ENCODE measurements around the gene COX6A1. TPM values are rescaled to one million over a fixed set of nuclear protein-coding genes. Genes with fewer than 3 reads are reported as not detected.

COX6A1 gene
- total and polyA plus RNA-seq, 2 experiments from 2014 or later: 422 to 1,484 TPM

DNA sequence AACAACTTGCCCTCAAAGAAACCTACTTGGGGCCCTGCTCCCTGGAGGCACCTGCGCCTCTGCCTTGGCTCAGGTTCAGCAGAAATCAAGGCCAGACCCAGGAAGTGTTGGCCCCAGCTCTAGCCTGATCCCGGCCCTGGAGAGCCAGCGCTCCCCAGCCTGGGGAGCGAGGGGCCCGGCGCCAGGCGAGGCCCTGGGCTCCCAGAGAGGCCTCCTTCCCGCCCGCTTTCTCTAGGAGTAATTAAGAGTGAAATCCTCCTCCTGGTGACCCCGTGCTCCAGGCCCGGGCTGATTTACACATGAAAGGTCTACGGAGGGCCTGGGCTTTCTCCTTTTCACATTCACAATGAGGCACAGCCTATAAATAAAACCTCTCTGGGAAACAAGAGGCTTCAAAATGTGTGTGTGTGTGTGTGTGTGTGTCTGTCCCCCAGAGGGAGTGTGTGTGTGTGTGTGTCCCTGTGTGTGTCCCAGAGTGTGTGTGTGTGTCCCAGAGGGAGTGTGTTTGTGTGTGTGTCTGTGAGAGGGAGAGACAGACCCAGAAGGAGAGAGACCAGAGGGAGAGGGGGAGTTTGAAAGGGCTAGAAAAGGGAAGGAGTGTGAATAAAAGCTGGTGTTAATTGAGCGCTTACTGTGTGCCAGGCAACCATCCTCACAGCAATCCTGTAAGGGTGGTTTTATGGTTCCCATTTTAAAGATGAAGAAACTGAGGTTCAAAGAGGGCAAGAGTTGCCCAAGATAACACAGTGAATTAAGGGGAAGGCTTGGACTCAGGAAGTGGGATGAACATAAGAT lies 23.8 kb upstream of the COX6A1 start:
- peak overlapping the region; percentile 70 for H3K4me2 ChIP-seq
- peak overlapping the region; percentile 21 for H3K4me3 ChIP-seq
- H3F3A ChIP-seq (replicated peaks; ENCODE audit: low read depth): no peaks in the 10 kb centered on the region; the same call in 1 of the 2 replicates
- Mint-ChIP-seq H3K4me3 (peak overlapping the region; percentile 24; the same call in 2 of the 3 replicates), H3K36me3 (ENCODE audit: low read depth) (no peaks in the 10 kb centered on the region), H3K4me1 (peaks cover 18% of the 10 kb centered on the region), H3K27ac (peak overlapping the region; percentile 63), H3K27me3 (ENCODE audit: insufficient read depth, low read depth, poor library complexity) (peaks cover 9% of the 10 kb centered on the region), H3K9me3 (no peaks in the 10 kb centered on the region; the same call in 2 of the 3 replicates)
- no peaks in the 10 kb centered on the region for H3K36me3 ChIP-seq (ENCODE audit: insufficient read depth)
- H3K79me2 ChIP-seq (replicated peaks; ENCODE audit: insufficient read depth): no peaks in the 10 kb centered on the region
- H3K9me2 ChIP-seq (ENCODE audit: insufficient read depth): no peaks in the 10 kb centered on the region
- DNase-seq (ENCODE audit: low spot score): peak; percentile 98
- H3K27me3 ChIP-seq (ENCODE audit: insufficient read depth): no peaks in the 10 kb centered on the region
- H4K20me1 ChIP-seq (replicated peaks; ENCODE audit: insufficient read depth): no peaks in the 10 kb centered on the region
- H3K4me1 ChIP-seq (ENCODE audit: insufficient read depth): peaks cover 14% of the 10 kb centered on the region
- peak; percentile 99 for ATAC-seq
- H2AFZ ChIP-seq: no peak overlapping the region
- peak overlapping the region; percentile 93 for H3K27ac ChIP-seq (ENCODE audit: low read depth)
- TF ChIP-seq EZH2 (IDR thresholded peaks at IDR 0.05; ENCODE audit: low read depth, unreplicated experiment) (no peak), POLR2AphosphoS5 (IDR thresholded peaks at IDR 0.05; ENCODE audit: low read depth) (peak; percentile 46), NANOG (IDR thresholded peaks at IDR 0.05; ENCODE audit: borderline replicate concordance) (0 out of 2 replicates have a peak, but pooled peaks have one; percentile 52), STAT1 (IDR thresholded peaks at IDR 0.05; ENCODE audit: unreplicated experiment) (no peak), ZNF114 (CRISPR knock-in tag; IDR thresholded peaks at IDR 0.05) (no peak), JUNB (IDR thresholded peaks at IDR 0.05; ENCODE audit: unreplicated experiment) (no peak), ZNF331 (CRISPR knock-in tag; IDR thresholded peaks at IDR 0.05; ENCODE audit: low read depth) (no peak), EZH2phosphoT487 (IDR thresholded peaks at IDR 0.05; ENCODE audit: unreplicated experiment) (no peak), CREB1 (CRISPR knock-in tag; IDR thresholded peaks at IDR 0.05; ENCODE audit: low read depth) (peak; percentile 64)
- TF ChIP-seq, protein P1, sequence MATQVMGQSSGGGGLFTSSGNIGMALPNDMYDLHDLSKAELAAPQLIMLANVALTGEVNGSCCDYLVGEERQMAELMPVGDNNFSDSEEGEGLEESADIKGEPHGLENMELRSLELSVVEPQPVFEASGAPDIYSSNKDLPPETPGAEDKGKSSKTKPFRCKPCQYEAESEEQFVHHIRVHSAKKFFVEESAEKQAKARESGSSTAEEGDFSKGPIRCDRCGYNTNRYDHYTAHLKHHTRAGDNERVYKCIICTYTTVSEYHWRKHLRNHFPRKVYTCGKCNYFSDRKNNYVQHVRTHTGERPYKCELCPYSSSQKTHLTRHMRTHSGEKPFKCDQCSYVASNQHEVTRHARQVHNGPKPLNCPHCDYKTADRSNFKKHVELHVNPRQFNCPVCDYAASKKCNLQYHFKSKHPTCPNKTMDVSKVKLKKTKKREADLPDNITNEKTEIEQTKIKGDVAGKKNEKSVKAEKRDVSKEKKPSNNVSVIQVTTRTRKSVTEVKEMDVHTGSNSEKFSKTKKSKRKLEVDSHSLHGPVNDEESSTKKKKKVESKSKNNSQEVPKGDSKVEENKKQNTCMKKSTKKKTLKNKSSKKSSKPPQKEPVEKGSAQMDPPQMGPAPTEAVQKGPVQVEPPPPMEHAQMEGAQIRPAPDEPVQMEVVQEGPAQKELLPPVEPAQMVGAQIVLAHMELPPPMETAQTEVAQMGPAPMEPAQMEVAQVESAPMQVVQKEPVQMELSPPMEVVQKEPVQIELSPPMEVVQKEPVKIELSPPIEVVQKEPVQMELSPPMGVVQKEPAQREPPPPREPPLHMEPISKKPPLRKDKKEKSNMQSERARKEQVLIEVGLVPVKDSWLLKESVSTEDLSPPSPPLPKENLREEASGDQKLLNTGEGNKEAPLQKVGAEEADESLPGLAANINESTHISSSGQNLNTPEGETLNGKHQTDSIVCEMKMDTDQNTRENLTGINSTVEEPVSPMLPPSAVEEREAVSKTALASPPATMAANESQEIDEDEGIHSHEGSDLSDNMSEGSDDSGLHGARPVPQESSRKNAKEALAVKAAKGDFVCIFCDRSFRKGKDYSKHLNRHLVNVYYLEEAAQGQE (IDR thresholded peaks at IDR 0.05; ENCODE audit: unreplicated experiment): no peak
- TF ChIP-seq, protein P2, sequence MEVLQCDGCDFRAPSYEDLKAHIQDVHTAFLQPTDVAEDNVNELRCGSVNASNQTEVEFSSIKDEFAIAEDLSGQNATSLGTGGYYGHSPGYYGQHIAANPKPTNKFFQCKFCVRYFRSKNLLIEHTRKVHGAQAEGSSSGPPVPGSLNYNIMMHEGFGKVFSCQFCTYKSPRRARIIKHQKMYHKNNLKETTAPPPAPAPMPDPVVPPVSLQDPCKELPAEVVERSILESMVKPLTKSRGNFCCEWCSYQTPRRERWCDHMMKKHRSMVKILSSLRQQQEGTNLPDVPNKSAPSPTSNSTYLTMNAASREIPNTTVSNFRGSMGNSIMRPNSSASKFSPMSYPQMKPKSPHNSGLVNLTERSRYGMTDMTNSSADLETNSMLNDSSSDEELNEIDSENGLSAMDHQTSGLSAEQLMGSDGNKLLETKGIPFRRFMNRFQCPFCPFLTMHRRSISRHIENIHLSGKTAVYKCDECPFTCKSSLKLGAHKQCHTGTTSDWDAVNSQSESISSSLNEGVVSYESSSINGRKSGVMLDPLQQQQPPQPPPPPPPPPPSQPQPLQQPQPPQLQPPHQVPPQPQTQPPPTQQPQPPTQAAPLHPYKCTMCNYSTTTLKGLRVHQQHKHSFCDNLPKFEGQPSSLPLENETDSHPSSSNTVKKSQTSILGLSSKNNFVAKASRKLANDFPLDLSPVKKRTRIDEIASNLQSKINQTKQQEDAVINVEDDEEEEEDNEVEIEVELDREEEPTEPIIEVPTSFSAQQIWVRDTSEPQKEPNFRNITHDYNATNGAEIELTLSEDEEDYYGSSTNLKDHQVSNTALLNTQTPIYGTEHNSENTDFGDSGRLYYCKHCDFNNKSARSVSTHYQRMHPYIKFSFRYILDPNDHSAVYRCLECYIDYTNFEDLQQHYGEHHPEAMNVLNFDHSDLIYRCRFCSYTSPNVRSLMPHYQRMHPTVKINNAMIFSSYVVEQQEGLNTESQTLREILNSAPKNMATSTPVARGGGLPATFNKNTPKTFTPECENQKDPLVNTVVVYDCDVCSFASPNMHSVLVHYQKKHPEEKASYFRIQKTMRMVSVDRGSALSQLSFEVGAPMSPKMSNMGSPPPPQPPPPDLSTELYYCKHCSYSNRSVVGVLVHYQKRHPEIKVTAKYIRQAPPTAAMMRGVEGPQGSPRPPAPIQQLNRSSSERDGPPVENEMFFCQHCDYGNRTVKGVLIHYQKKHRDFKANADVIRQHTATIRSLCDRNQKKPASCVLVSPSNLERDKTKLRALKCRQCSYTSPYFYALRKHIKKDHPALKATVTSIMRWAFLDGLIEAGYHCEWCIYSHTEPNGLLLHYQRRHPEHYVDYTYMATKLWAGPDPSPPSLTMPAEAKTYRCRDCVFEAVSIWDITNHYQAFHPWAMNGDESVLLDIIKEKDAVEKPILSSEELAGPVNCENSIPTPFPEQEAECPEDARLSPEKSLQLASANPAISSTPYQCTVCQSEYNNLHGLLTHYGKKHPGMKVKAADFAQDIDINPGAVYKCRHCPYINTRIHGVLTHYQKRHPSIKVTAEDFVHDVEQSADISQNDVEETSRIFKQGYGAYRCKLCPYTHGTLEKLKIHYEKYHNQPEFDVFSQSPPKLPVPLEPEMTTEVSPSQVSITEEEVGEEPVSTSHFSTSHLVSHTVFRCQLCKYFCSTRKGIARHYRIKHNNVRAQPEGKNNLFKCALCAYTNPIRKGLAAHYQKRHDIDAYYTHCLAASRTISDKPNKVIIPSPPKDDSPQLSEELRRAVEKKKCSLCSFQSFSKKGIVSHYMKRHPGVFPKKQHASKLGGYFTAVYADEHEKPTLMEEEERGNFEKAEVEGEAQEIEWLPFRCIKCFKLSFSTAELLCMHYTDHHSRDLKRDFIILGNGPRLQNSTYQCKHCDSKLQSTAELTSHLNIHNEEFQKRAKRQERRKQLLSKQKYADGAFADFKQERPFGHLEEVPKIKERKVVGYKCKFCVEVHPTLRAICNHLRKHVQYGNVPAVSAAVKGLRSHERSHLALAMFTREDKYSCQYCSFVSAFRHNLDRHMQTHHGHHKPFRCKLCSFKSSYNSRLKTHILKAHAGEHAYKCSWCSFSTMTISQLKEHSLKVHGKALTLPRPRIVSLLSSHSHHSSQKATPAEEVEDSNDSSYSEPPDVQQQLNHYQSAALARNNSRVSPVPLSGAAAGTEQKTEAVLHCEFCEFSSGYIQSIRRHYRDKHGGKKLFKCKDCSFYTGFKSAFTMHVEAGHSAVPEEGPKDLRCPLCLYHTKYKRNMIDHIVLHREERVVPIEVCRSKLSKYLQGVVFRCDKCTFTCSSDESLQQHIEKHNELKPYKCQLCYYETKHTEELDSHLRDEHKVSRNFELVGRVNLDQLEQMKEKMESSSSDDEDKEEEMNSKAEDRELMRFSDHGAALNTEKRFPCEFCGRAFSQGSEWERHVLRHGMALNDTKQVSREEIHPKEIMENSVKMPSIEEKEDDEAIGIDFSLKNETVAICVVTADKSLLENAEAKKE (CRISPR knock-in tag; IDR thresholded peaks at IDR 0.05): no peak
- TF ChIP-seq, protein P3, sequence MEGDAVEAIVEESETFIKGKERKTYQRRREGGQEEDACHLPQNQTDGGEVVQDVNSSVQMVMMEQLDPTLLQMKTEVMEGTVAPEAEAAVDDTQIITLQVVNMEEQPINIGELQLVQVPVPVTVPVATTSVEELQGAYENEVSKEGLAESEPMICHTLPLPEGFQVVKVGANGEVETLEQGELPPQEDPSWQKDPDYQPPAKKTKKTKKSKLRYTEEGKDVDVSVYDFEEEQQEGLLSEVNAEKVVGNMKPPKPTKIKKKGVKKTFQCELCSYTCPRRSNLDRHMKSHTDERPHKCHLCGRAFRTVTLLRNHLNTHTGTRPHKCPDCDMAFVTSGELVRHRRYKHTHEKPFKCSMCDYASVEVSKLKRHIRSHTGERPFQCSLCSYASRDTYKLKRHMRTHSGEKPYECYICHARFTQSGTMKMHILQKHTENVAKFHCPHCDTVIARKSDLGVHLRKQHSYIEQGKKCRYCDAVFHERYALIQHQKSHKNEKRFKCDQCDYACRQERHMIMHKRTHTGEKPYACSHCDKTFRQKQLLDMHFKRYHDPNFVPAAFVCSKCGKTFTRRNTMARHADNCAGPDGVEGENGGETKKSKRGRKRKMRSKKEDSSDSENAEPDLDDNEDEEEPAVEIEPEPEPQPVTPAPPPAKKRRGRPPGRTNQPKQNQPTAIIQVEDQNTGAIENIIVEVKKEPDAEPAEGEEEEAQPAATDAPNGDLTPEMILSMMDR (conservative IDR thresholded peaks at IDR 0.05; ENCODE audit: low read depth in 2 of 2): 0 out of 4 replicates have a peak, but pooled peaks of 1 of the 2 experiments have one; percentile 9
- TF ChIP-seq, protein P4, sequence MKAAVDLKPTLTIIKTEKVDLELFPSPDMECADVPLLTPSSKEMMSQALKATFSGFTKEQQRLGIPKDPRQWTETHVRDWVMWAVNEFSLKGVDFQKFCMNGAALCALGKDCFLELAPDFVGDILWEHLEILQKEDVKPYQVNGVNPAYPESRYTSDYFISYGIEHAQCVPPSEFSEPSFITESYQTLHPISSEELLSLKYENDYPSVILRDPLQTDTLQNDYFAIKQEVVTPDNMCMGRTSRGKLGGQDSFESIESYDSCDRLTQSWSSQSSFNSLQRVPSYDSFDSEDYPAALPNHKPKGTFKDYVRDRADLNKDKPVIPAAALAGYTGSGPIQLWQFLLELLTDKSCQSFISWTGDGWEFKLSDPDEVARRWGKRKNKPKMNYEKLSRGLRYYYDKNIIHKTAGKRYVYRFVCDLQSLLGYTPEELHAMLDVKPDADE (IDR thresholded peaks at IDR 0.05): no peak
